ENCODE measurements around the gene TSPAN15. TPM values are rescaled to one million over a fixed set of nuclear protein-coding genes. Genes with fewer than 3 reads are reported as not detected.

TSPAN15 gene
- total RNA-seq, 2 donors from 2014 or later = 1.3 to 1.9 TPM

DNA sequence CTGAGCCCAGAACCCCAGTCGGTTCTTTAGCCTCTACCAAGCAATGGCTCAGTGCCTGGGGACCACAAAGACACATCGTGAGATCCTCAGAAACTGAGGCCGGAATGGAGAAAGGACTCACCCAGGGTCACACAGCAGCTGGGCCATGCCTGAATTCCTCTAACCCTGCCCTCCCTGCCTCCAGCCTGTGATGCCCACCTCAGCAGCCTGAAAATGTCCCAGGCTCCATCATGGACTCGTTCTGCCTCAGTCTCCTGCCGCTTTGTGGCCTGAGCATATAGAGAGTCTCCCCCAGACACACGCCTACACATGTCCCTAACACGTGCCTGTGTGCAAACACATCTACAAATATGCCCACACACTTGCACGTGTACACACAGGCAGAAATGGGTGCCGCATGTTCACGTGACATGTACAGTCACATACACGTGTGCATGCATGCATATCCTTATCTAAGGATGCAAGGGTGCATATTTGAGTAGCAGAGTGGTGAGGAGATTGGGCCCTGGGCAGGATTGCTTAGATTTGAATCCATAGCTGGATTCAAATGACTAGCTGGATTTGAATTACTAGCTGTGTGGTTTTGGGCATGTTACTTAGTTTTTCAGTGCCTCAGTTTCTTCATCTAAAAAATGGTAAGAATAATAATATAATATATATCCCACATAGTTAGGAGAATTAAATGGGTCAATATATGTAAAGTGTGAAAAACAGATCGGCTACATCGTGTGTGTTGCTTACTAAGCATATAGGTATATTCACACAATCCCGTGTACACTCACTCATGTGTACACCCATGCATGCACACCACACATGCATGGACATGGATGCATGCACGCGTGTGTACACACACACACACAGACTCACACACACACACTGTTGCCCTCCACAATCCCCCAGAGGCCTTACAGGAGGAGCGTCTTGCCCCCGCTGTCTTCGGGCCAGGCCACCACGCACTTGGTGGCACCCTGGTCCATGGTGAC lies 36.9 kb upstream of the TSPAN15 start:
- H3K36me3 Mint-ChIP-seq = no peaks in the 10 kb centered on the region
- H3K27ac Mint-ChIP-seq = no peak overlapping the region
- no peak for DNase-seq (ENCODE audit: low spot score in 2 of 2)
- peak in 1 of 2 donors; percentile 8 for ATAC-seq
- no peaks in the 10 kb centered on the region for H3K9me3 Mint-ChIP-seq

DNA sequence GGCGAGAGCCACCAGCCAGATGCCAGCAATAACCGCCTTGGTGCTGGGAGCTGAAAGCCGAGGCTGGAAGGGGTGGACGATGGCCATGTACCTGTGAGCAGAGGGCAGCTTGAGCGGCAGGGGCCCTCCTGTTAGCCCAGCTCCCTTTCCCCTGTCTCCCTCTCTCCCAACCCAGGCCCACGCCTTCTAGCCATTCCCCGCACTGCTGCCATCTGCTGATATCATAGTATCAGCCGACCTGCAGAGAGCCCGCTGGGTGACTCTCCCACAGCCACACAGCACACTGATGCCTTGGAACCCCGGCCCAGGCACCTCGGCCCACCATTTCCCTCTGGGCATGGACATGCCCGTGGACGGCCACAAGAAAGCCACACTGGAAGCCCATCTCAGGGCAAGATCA lies 36.2 kb upstream of the TSPAN15 start:
- DNase-seq (ENCODE audit: low spot score in 2 of 2) = no peak
- ATAC-seq = peak in 1 of 2 donors; percentile 5
- Mint-ChIP-seq H3K27ac (no peak overlapping the region), H3K9me3 (no peaks in the 10 kb centered on the region), H3K36me3 (no peaks in the 10 kb centered on the region)

DNA sequence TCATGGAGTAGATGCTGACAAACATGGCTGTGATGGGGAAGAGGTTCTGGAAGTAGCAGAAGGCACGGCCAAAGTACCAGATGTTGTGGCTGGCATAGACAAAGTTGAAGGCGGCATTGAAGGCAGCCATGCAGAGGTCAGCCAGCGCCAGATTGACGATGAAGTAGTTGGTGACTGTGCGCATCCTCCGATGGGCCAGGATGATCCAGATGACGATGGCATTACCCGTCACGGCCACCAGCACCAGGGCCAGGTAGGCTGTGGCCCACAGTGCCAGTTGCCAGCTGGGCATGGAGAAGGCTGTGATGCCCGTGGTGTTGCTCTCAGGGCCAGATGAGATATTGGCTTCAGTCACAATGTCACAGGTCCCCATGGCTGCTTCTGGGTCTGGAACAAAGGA lies 35.3 kb upstream of the TSPAN15 start:
- Mint-ChIP-seq H3K9me3 (no peaks in the 10 kb centered on the region), H3K27ac (peak overlapping the region in 1 of 2 donors; percentile 61), H3K36me3 (no peaks in the 10 kb centered on the region)
- no peak for ATAC-seq
- DNase-seq (ENCODE audit: low spot score in 2 of 2) = no peak

DNA sequence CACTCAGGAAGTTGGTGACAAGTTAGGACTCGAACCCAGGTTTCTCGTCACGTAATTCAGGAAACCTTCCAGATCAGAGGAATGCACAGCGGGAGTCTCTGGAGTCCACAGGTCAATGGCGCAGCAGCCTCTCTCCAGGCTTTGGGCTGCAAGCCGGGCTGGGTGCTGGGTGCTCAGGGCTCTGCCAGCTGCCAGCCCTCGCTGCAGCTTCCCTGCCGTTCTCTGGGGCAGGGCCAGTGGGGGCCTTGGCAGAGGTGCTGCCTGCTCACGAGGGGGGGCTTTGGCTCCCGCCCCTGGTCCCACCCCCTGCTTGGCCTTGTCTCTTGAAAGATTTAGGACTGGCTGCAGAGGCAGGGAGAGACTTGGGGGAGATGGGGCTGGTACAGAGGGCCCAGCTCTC lies 34.6 kb upstream of the TSPAN15 start, which contains the start of gene TACR2:
Gene TACR2, minus strand, starts transcription at position 224 of the 400 bp plus-strand sequence. CDS start 595 bp downstream, outside the sequence.
- no peak for ATAC-seq
- DNase-seq (ENCODE audit: low spot score in 2 of 2) = no peak
- Mint-ChIP-seq H3K27ac (peak within 1 kb of the TSS in 1 of 2 donors; percentile 67), H3K36me3 (no peaks in the 10 kb centered on the region), H3K9me3 (no peaks in the 10 kb centered on the region)

DNA sequence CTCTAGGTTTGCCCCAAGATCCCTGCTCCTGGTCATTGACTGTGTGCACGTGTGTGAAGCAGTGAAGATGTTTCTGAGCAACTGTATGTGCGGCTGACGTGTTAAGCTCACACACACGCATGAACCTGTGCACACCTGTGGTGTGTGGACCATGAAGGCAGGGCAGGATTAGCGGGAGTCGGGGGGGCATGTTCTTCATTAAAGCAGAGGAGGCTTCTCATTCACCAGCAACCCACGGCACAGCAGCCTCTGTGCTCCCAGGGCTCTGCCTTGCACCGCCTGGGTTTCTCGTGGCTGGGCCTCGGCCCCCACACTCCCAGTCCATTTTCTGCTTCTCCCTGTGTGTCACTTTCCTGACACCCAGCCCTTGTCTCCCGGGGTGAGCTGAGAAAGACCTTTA lies 33.7 kb upstream of the TSPAN15 start:
- H3K9me3 Mint-ChIP-seq = no peaks in the 10 kb centered on the region
- DNase-seq (ENCODE audit: low spot score in 2 of 2) (no peak), ATAC-seq (no peak)
- H3K36me3 Mint-ChIP-seq = no peaks in the 10 kb centered on the region
- peak overlapping the region in 1 of 2 donors; percentile 67 for H3K27ac Mint-ChIP-seq

DNA sequence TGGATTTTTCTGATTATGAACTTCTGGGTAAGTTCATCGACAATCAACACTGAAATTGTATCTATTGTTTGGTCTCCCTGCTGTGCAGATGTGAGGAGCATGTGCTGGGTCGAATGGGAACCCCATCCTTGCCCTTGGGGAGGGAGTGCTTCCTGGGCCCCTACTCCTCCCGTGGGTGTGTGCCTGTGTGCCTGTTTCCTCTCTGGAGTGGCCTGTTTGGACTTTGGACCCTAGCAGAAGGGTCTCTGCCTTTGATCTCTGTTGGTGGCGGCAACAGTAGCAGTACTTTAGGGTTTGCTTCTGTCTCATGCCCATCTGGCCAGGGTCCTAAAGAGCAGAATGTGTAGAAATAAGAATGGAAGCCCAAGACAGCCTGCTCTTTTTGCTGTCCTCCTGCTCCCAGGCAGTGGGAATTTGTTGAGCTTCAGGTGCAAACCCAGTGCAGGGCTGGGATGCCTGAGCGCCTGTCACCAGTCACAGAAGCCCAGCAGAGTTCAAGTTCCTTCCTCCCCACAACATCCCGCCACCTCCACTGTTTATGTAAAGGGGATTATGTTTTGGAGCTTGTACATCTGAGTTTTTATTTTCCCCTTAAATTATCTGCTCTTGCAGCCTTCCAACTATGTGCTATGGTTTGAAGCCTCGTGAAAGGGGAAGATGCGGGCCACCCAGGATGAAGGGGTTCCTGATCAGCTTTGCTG lies 33.1 kb upstream of the TSPAN15 start:
- DNase-seq (ENCODE audit: low spot score in 2 of 2) = no peak
- H3K36me3 Mint-ChIP-seq = no peaks in the 10 kb centered on the region
- H3K9me3 Mint-ChIP-seq = no peaks in the 10 kb centered on the region
- H3K27ac Mint-ChIP-seq = peak overlapping the region in 1 of 2 donors; percentile 2
- ATAC-seq = no peak

DNA sequence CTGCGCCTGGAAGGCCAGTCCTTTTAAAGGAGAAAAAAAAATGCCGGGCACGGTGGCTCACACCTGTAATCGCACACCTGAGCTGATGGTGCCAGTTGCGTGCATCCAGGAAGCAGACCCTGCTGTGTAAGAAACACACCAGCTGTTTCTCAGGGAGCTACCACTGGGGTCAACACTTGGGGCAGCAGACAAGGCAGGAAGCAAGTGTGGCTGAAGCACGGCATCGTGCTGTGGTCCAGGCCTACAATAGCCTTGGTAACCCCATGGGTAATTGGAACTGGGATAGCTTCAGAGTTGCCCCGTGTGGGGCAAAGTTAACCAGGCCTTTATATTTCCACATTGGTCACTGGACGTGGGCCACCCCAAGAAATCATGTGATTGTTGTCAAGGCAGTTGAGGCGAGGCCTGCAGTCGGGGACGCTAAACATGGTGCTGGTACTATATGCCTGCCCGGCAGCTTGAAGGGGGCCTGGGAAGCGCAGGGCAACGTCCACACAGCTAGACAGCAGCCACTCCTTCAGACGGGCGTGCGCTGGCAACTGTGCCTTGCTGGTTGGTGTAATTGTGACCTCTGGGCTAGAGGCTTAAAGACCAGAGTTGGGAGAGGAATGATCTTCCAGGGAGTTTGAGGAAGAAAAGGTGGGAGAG lies 32.0 kb upstream of the TSPAN15 start:
- peaks cover 5% of the 10 kb centered on the region in 2 donors for H3K9me3 Mint-ChIP-seq
- no peak overlapping the region for H3K27ac Mint-ChIP-seq
- ATAC-seq = no peak
- H3K36me3 Mint-ChIP-seq = no peaks in the 10 kb centered on the region
- DNase-seq (ENCODE audit: low spot score in 2 of 2) = no peak

DNA sequence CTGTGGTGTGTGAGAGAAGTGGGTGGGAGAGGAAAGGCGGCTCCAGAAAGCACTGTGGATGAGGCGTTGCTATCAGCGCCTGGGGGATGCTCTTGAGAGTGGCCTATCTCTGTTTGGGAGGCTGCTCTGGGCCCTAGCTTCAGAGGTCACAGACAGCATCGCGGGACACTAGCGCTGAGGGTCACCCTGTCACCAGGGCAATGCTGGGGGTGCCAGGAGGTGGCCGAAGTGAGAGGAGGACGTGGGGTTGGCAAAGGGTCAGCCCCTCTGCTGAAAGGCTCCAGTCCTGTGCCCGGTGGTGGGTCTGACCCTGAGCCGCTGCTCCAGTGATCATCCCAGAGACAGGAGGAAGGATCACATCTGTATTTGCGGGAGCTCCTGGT lies 31.5 kb upstream of the TSPAN15 start:
- Mint-ChIP-seq H3K36me3 (no peaks in the 10 kb centered on the region), H3K27ac (no peak overlapping the region), H3K9me3 (peaks cover 7 to 8% of the 10 kb centered on the region in 2 donors)
- ATAC-seq (no peak), DNase-seq (ENCODE audit: low spot score in 2 of 2) (no peak)

DNA sequence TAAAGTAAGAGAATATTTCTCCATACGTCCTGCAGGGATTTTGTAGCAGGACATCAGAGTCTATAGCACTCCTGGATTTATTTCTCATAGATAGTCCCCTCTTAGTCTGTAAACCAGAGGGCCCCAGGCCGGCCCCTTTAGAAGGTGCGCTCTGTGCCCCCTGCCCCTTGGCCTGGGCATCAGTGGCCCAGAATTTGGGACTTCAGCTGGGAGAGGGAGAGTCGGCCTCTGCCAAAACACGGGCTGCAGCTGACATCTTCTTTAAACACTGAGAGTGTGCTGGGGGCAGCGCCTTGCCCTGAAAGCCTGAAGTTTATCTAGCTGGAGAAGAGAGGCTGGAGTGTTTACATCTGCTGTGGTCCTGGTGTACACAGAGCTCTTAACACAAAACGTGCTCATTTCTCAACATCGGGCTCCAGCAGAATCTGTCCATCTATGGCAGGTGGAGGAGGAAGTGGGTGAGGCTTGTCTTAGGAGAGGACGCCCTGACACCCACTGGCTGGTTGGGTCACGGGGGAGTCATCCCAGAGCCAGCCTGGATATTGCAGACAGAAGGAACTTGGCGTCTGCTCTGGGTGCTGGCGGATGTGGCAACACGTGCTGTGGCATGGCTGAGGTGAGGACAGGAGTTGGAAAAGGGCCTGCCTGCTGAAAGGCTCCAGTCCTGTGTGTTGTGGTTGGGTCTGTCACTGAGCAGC lies 29.5 kb upstream of the TSPAN15 start:
- no peaks in the 10 kb centered on the region for H3K36me3 Mint-ChIP-seq
- DNase-seq (ENCODE audit: low spot score in 2 of 2) (no peak), ATAC-seq (peak in 1 of 2 donors; percentile 18)
- peak overlapping the region in 1 of 2 donors; percentile 22 for H3K27ac Mint-ChIP-seq
- H3K9me3 Mint-ChIP-seq = peaks cover 7 to 8% of the 10 kb centered on the region in 2 donors

DNA sequence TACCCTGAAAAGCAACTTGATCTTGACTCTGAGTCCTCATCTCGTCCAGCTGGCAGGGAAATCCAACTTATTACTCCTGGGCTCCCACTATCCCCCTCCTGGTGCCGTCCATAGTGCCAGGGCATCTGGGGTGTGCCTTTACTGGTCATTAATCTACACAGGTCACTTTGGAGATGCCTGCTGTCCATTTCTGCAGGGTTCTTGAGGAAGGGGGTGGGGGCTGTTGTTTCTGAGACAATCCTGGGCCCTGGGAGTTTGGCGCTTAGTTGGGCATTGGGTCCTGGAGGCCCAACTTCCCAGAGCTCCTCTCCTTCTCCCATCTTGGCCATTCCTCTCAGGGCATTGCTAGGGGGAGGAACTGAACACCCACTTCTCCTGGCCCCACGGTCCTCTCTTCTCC lies 28.6 kb upstream of the TSPAN15 start:
- Mint-ChIP-seq H3K27ac (no peak overlapping the region), H3K9me3 (peaks cover 7 to 8% of the 10 kb centered on the region in 2 donors), H3K36me3 (no peaks in the 10 kb centered on the region)
- ATAC-seq (no peak), DNase-seq (ENCODE audit: low spot score in 2 of 2) (no peak)

DNA sequence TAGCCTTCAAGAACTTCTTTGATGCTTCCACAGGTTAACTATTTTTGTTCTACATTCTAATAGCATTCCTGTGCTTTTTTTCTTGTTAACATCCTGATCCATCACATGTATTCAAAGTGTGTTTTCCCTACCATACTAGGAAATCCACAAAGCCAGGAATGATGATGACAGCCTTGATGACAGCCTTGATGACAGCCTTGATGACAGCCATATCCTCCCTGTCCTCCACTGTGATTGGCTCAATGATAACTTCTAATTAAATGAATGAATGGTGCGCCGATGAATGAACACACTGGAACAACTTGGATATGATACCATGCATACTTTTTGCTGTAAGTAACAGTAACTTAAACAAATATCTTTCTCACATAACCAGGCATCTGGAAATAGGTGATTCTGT lies 26.2 kb upstream of the TSPAN15 start:
- Mint-ChIP-seq H3K9me3 (peaks cover 7 to 8% of the 10 kb centered on the region in 2 donors), H3K27ac (no peak overlapping the region)

DNA sequence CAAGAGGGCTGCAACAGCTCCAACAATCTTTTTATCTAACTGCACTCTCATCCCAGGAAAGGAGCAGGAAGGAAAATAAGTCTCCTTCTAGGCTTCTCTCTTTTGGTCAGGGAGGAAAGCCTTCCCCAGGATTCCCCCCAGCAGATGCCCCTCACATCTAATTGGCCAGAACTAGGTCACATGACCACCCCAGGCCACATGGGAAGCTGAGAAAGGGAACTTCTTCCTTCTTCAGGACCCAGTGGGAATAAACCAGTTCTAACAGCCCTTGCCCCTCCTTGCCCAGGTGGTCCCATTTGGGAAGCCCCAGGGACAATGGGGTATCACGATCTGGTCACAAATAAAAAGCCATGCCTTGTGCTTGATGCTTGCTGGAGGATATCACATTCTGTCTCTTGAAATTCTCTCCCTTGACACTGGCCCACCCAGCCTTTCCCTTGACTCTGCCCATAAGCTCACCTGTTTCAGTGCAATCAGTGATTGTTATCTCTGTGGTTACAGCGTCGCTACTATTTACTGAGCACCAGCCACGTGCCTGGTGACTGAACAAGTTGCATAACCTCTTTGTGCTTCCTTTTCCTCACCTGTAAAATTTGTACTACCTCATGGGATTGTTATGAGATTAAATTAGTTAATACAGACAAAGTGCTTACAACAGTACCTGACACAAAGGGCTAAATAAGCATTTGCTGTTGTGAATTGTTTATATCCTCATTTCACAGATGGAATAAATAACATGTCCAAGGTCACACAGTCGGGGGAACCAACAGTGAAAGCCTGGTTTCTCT lies 25.6 kb upstream of the TSPAN15 start:
- DNase-seq (ENCODE audit: low spot score in 2 of 2) (no peak), ATAC-seq (no peak)
- Mint-ChIP-seq H3K9me3 (peaks cover 7 to 8% of the 10 kb centered on the region in 2 donors), H3K27ac (no peak overlapping the region), H3K36me3 (no peaks in the 10 kb centered on the region)

More for the DNA sequence above, 26.2 kb upstream of the TSPAN15 start:
- DNase-seq (ENCODE audit: low spot score in 2 of 2) = no peak
- no peak for ATAC-seq
- H3K36me3 Mint-ChIP-seq = no peaks in the 10 kb centered on the region

DNA sequence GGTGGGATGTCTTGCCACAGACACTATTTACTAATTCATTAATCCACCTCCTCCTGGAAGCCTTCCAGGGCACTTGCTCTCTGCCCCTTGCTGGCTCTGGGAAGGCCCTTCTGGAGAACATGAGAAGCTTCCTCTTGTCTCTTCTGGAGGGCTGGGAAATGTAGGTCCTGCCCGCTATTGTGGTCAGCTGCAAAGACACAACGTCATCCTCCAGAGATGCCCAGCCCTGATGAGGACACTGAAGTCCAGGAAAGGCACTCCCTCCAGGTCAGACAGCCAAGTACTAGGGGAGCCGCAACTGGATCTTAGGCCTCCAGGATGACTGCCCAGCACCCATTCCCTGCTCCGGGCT lies 24.9 kb upstream of the TSPAN15 start:
- Mint-ChIP-seq H3K36me3 (no peaks in the 10 kb centered on the region), H3K27ac (no peak overlapping the region), H3K9me3 (peaks cover 7 to 8% of the 10 kb centered on the region in 2 donors)
- ATAC-seq = no peak
- no peak for DNase-seq (ENCODE audit: low spot score in 2 of 2)

DNA sequence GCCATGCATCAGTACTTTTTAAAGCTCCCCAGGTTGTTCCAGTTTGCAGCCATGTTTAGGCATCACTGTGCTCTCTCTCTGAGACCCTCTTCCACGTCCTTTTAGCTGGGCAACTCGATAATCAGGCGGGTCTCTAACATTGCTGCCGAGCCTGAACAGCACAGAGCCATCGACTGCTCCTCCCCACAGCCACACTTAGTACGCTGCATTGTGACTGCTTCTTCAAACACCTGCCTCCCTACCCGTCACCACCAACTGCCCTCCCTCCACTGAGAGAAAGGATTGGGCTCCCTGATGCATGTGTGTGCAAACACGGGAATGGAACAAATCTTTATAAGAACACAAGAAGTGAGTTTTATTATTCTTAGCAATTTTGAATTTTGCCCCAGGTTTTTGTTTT lies 23.1 kb upstream of the TSPAN15 start:
- peaks cover 7 to 8% of the 10 kb centered on the region in 2 donors for H3K9me3 Mint-ChIP-seq
- DNase-seq (ENCODE audit: low spot score in 2 of 2) (no peak), ATAC-seq (no peak)
- no peaks in the 10 kb centered on the region for H3K36me3 Mint-ChIP-seq
- no peak overlapping the region for H3K27ac Mint-ChIP-seq

DNA sequence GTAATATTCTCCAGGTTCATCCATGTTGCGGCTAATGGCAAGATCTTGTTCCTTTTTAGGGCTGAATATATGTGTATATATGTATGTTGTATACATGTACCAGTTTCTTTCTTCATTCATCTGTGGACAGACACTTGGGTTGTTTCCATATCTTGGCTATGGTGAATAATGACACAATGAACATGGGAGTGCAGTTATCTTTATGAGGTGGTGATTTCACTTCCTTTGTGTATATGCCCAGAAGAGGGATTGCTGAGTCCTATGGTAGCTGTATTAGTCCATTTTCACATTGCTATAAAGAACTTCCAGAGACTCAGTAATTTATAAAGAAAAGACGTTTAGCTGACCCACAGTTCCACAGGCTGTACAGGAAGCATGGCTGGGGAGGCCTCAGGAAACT lies 17.1 kb upstream of the TSPAN15 start:
- H3K36me3 Mint-ChIP-seq = no peaks in the 10 kb centered on the region
- H3K27ac Mint-ChIP-seq = no peak overlapping the region
- DNase-seq (ENCODE audit: low spot score in 2 of 2) = no peak
- H3K9me3 Mint-ChIP-seq = no peaks in the 10 kb centered on the region
- ATAC-seq = no peak

DNA sequence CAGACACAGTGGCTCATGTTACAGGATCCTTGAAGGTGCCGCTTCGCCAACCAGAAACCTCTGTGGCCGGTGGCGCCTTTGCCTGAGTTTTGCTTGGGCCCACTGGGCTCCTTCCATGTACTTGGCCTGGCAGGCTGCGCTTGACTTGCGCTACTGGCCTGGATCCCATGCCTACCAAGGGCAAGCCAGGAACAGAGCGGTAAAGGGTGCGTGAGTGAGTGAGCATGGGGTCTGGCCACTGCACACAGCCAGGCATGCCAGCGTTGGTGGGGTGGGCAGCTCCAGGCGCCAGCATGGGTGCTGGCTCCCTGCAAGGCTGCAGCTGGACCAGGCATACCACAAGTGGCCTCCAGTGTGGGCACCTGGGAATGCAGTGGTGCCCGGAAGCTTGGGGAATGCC lies 16.3 kb upstream of the TSPAN15 start:
- Mint-ChIP-seq H3K27ac (no peak overlapping the region), H3K36me3 (no peaks in the 10 kb centered on the region), H3K9me3 (no peaks in the 10 kb centered on the region)
- ATAC-seq = no peak
- no peak for DNase-seq (ENCODE audit: low spot score in 2 of 2)
